RCC 7860 (cell line): ENCODE results near the gene KCNK18.
"Not testable (repeated sequence)": the region's sequence is repeated elsewhere in the genome, so short reads cannot be mapped to it uniquely, and the experiment has no call there.

ENCODE experiments used
- DNase-seq: peaks from one replicate; pipeline ENCODE4 v3.0.0-alpha.2; 2015; ENCODE audit warnings: low spot score
- FAIRE-seq: peaks from 2 replicates; lab custom pipeline; 2012; peaks lifted over from hg19 to GRCh38; lab: Jason Lieb, UNC

The KCNK18 gene

GRCh38 chr10:117217196-117217761 lies 20.0 kb downstream of the KCNK18 start:
- no peak for FAIRE-seq
- no peak for DNase-seq

- no peak for DNase-seq
- FAIRE-seq: no peak
Measured at GRCh38 chr10:117218654-117219053, 21.4 kb downstream of the KCNK18 start.

DNA sequence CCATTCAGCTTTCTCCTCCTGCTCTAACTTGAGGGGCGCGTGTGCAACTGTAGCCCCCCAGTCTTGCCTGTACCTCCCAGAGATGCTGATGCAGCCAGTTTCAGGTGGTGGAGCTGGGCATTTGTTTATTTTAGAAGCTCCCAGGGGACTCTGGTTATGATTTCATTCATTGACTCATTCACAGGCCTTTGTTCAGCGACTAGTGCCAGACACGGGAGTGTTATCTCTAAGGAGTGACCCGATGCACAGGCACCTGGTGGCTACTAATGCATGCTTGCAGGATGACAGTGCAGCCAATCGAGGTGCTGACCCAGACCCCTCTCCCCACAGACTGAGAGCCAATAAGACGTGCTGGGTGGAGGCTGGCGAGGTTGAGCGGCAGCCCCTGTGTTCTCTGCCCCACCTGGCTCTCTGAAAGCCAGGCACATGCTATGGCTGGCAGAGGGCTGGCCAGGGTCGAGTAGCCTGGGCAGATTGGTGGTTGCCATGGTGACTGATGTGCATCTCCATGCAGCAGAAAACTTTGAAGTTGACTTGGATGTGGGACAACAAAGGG lies 23.9 kb downstream of the KCNK18 start:
- DNase-seq: peak; percentile 95
- peak; percentile 62 for FAIRE-seq

DNA sequence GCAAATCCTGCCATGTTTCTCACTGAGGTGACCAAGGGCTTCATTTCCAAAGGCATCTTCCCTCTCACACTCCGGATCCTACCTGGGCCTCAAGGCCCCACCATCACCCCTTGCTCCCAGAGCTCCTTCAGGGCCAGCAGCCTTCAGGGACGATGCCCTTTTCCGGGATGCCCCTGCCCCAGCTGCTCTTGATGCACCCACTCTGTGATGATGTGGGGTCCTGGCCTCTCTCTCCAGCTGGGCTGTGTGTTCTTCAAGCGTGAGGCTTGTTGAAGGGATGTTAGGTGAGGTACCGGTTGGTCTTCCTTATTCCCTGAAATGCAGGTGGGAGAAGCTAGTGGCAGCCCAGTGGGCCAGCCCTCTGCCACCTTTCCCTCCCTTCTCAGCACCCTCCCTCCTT lies 25.3 kb downstream of the KCNK18 start:
- no peak for DNase-seq
- no peak for FAIRE-seq

GRCh38 chr10:117222976-117223692 lies 25.8 kb downstream of the KCNK18 start:
- FAIRE-seq (no peak), DNase-seq (no peak)

GRCh38 chr10:117223693-117224430 lies 26.6 kb downstream of the KCNK18 start:
- DNase-seq (no peak), FAIRE-seq (no peak)

DNA sequence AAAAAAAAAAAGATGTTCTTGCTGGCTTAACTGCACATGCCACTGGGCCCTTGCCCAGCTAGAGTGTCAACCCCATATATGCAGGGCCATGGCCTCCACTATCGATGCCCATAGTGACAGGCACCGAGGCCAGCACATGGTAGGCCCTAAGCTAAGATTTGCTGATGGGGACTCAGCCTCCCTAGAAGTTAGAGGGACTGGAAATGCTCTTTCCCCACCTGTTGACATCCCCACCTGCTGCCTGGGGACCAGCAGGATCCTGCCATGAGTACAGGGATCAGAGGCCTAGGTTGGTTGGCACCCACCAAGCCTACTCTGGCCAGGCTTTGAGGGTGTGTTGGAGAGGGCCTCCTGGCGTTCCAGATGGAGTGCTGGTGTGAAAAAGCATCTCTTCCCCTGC lies 27.6 kb downstream of the KCNK18 start:
- FAIRE-seq (no peak), DNase-seq (no peak)

GRCh38 chr10:117226813-117227451 lies 29.6 kb downstream of the KCNK18 start:
- FAIRE-seq (no peak), DNase-seq (peak; percentile 21)

DNA sequence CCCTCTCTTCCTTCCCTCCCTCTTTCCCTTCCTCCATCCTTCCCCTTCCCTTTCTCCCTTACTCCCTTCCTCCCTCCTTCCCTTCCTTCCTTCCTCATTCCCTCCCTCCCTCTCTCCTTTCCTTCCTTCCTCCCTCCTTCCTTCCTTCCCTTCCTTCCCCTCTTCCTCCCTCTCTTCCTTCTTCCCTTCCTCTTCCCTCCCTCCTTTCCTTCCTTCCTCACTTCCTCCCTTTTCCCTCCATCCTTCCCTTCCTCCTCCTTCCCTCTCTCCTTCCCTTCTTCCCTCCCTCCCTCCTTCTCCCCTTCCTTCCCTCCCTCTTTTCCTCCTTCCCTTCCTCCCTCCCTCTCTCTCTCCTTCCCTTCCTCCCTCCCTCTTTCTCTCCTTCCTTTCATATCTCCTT lies 30.9 kb downstream of the KCNK18 start:
- no peak for DNase-seq
- no peak for FAIRE-seq

DNA sequence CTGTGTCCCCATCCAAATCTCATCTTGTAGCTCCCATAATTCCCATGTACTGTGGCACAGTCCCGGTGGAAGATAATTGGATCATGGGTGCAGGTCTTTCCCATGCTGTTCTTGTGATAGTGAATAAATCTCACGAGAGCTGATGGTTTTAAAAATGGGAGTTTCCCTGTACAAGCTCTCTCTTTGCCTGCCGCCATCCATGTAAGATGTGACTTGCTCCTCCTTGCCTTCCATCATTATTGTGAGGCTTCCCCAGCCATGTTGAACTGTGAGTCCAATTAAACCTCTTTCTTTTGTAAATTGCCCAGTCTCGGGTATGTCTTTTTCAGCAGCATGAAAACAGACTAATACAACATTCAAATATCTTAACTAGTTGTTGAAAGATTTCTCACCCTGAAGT lies 32.8 kb downstream of the KCNK18 start:
- not testable (repeated sequence) for FAIRE-seq, DNase-seq

GRCh38 chr10:117237401-117237991 lies 40.2 kb downstream of the KCNK18 start:
- no peak for FAIRE-seq

GRCh38 chr10:117239051-117239450 lies 41.8 kb downstream of the KCNK18 start:
- FAIRE-seq (no peak), DNase-seq (no peak)

More at GRCh38 chr10:117237401-117237991, 40.2 kb downstream of the KCNK18 start:
- no peak for DNase-seq

GRCh38 chr10:117239721-117240620 lies 42.7 kb downstream of the KCNK18 start:
- DNase-seq (no peak), FAIRE-seq (no peak)

DNA sequence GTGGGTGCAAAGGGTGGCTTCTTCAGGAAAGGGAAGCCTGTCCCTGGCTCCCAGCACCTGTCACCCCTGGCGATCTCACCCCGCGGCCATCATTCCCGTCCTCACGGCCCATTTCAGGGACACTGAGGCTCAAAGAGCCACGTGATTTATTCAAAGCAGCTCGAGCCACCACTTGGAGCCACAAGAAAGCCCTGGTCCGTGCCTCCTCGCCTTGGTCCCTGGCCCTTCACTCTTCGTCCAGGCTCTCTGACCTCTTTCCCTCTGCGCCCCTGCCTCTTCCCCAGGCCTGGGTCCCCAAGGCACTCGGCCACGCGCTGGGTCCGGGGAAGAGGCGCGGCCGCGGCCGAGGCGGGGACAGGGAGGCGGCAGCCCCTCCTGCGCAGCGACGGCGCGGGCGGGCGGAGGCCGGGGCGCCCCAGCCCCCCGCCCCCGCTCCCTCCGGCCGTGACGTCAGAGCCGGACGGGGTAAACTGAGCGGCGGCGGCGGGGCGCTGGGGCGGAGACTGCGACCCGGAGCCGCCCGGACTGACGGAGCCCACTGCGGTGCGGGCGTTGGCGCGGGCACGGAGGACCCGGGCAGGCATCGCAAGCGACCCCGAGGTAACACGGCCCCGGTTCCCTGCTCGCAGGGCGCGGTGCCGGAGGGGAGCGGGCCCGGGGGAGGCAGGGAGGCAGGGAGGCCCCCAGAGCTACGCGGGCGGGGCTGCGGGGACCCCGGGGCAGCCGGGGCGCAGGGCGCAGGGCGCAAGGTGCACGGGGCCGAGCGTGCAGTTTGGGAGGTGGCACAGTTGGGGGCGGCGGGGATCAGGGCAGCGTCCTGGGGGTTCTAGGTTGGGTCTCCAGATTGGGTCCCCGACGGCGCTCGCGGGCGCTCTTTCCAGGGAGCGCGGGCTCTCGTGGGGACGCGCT lies 43.6 kb downstream of the KCNK18 start, which contains the start of gene SLC18A2:
Gene SLC18A2 (plus strand): TSS at position 494 of the 909 bp plus-strand sequence. CDS start 580 bp downstream, outside the sequence.
- no peak for DNase-seq
- no peak for FAIRE-seq

GRCh38 chr10:117241541-117242462 lies 44.5 kb downstream of the KCNK18 start:
- no peak for DNase-seq
- FAIRE-seq: no peak

- no peak for FAIRE-seq
Measured at GRCh38 chr10:117242463-117242832, 45.2 kb downstream of the KCNK18 start.

GRCh38 chr10:117246997-117247671 lies 49.8 kb downstream of the KCNK18 start:
- DNase-seq: no peak
- no peak for FAIRE-seq

More at GRCh38 chr10:117242463-117242832, 45.2 kb downstream of the KCNK18 start:
- no peak for DNase-seq
